Putamen (tissue), 1 donor: ENCODE results near the gene BANP.
"Not testable (repeated sequence)": the region's sequence is repeated elsewhere in the genome, so short reads cannot be mapped to it uniquely, and the experiment has no call there.

ENCODE experiments used
- DNase-seq: peaks from one replicate; pipeline ENCODE4 v3.0.0-alpha.2; 2016; ENCODE audit warnings: low spot score

BANP gene

GRCh38 chr16:87996962-87997880 is 46.0 kb downstream of the BANP start:
- DNase-seq: no peak

GRCh38 chr16:87998184-87998793 is 47.1 kb downstream of the BANP start:
- not testable (repeated sequence) for DNase-seq

GRCh38 chr16:87998992-87999391 is 47.8 kb downstream of the BANP start:
- not testable (repeated sequence) for DNase-seq

- DNase-seq: no peak
These were observed 51.0 kb downstream of the BANP start for GRCh38 chr16:88002211-88002610.

GRCh38 chr16:88002749-88003148 is 51.5 kb downstream of the BANP start:
- no peak for DNase-seq

GRCh38 chr16:88003316-88003715 is 52.1 kb downstream of the BANP start:
- no peak for DNase-seq

- no peak for DNase-seq
These were observed 52.5 kb downstream of the BANP start for GRCh38 chr16:88003736-88004135.

GRCh38 chr16:88004391-88004790 is 53.2 kb downstream of the BANP start:
- DNase-seq: no peak

GRCh38 chr16:88005181-88005581 is 53.9 kb downstream of the BANP start:
- no peak for DNase-seq

- no peak for DNase-seq
These were observed 54.7 kb downstream of the BANP start for GRCh38 chr16:88005968-88006367.

GRCh38 chr16:88007321-88007731 is 56.1 kb downstream of the BANP start:
- DNase-seq: peak; percentile 71

GRCh38 chr16:88008840-88009239 is 57.6 kb downstream of the BANP start:
- DNase-seq: no peak

- no peak for DNase-seq
These were observed 58.5 kb downstream of the BANP start for GRCh38 chr16:88009563-88010342.

GRCh38 chr16:88010343-88010967 is 59.2 kb downstream of the BANP start:
- no peak for DNase-seq

- DNase-seq: no peak
These were observed 59.8 kb downstream of the BANP start for GRCh38 chr16:88010968-88011483.

GRCh38 chr16:88012360-88012759 is 61.1 kb downstream of the BANP start:
- DNase-seq: no peak

- DNase-seq: no peak
These were observed 61.9 kb downstream of the BANP start for GRCh38 chr16:88013091-88013609.

GRCh38 chr16:88013766-88014251 is 62.6 kb downstream of the BANP start:
- no peak for DNase-seq

GRCh38 chr16:88014252-88014781 is 63.1 kb downstream of the BANP start:
- DNase-seq: no peak

GRCh38 chr16:88014954-88015805 is 63.9 kb downstream of the BANP start:
- no peak for DNase-seq
